Fibroblast of villous mesenchyme (primary cell): Measurements from ENCODE around the gene SP100. TPM values are rescaled to one million over a fixed set of nuclear protein-coding genes. Genes with fewer than 3 reads are reported as not detected.

Source experiments
- DNase-seq: peaks from one replicate; pipeline ENCODE4 v3.0.0-alpha.2; 2010; ENCODE audit warnings: low read depth
- H3K4me3 ChIP-seq: 2 replicates; pipeline ENCODE4 v1.5.1; 2011; ENCODE audit warnings: low read depth, mild to moderate bottlenecking, low read length
- small RNA-seq: library from RNA; depleted of rRNA; stranded (forward); fragments of <200 nt; gene quantifications from one replicate; pipeline ENCODE3, GENCODE V24; 2012
- total RNA-seq: library from RNA; depleted of rRNA; stranded (reverse); fragments of >200 nt; gene quantifications from 2 replicates; pipeline ENCODE4 v1.2.3, GENCODE V29; 2012
- TF ChIP-seq, protein P1 (sequence below): IDR thresholded peaks from 2 replicates; pipeline ENCODE4 v1.5.1; 2012; ENCODE audit warnings: low read depth, mild to moderate bottlenecking, low read length; ENCODE audit not compliant: insufficient read depth

Gene SP100
- total RNA-seq, 1 donor: 119 TPM

DNA sequence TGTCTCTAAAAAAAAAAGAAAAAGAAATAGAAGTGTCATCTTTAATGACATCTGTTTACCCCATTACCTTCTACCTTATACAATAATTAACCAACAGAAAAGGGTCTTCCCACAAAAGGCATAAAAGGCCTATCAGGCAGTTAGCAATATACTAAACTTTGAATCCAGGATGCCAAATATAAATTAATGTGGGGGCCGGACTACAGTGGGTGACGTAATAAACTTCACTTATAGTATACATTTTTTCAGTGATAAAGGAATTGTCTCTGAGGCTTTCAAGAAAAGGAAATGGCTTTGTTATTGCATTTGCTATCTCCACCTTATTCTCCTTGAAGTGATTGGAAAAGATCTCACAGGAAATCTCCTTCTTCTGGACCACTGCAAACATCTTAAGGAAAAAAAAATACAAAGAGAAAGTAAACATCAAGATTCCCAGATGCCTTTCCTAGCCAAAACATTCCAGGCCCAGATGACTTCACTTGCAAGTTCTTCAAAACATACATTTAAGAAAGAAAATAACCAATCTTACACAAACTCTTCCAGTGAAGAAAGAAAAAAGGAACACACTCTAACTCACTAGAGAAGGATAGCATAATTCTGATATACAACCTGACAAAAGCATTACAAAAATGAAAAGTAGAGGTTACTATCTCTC is 170.5 kb downstream of the SP100 start:
- TF ChIP-seq, protein P1, sequence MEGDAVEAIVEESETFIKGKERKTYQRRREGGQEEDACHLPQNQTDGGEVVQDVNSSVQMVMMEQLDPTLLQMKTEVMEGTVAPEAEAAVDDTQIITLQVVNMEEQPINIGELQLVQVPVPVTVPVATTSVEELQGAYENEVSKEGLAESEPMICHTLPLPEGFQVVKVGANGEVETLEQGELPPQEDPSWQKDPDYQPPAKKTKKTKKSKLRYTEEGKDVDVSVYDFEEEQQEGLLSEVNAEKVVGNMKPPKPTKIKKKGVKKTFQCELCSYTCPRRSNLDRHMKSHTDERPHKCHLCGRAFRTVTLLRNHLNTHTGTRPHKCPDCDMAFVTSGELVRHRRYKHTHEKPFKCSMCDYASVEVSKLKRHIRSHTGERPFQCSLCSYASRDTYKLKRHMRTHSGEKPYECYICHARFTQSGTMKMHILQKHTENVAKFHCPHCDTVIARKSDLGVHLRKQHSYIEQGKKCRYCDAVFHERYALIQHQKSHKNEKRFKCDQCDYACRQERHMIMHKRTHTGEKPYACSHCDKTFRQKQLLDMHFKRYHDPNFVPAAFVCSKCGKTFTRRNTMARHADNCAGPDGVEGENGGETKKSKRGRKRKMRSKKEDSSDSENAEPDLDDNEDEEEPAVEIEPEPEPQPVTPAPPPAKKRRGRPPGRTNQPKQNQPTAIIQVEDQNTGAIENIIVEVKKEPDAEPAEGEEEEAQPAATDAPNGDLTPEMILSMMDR: no peak
- no peak overlapping the region for H3K4me3 ChIP-seq
- peak; percentile 73 for DNase-seq

DNA sequence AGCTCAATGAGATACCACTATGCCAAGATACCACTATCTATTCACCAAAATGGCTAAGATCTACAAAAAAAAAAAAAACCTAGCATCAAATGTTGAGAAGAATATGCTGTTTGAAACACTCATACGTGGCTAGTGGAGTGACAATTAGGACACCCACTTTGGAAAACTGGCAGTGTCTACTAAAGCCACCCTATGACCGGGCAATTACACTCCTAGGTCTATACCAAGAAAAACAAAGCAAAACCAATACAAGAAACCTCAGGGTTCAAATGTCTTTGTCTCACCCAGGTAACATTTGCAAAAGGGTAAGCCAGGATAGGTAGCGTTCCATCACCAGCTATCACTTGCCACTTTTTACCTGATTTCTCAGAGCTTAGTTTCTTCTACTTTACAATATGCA is 173.0 kb downstream of the SP100 start:
- TF ChIP-seq, protein P1: no peak
- DNase-seq: no peak
- H3K4me3 ChIP-seq: no peak overlapping the region

DNA sequence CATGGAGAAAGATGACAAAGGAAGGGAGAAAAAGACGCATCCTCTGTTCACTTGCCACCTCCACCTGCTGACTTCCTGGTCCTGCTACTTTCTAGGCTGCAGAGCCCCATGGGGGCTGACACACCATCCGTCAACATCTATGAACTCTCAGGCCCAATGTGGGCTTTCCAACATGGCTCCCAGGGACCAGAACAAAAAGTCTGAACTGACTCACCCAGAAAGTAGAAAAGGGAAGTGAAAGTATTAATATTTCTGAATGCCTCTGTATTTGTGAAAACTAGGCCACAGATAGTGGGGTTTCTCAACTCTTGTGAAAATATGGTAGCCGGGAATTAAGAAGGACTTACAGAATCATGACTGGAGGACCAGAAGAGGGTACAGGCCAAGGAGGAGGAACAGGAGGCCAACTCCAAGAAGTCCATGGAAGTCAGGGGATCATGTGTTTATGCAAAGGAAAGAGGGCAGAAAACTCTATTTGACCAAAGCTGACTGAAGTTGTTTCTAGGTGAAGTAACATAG is 173.6 kb downstream of the SP100 start:
- no peak for DNase-seq
- H3K4me3 ChIP-seq: no peak overlapping the region
- TF ChIP-seq, protein P1: no peak

DNA sequence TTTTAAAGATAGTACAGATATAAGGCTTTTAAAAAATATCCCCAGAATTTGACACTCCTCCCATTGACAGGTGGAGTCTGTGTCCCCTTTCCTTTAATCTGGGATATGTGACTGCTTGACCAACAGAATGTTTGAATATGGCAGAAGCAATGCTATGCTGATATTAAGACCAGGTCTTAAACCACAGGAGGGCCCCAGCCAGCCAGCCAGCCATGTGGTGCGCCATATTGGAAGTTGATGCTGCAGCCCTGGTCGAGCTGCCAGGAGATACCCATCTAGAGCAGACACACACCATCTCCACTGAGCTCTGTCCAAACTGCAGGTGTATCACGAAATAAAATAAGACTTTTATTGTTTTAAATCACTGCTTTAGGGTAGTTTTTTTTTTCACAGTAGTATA is 174.3 kb downstream of the SP100 start:
- H3K4me3 ChIP-seq: no peak overlapping the region
- TF ChIP-seq, protein P1: no peak
- DNase-seq: no peak

DNA sequence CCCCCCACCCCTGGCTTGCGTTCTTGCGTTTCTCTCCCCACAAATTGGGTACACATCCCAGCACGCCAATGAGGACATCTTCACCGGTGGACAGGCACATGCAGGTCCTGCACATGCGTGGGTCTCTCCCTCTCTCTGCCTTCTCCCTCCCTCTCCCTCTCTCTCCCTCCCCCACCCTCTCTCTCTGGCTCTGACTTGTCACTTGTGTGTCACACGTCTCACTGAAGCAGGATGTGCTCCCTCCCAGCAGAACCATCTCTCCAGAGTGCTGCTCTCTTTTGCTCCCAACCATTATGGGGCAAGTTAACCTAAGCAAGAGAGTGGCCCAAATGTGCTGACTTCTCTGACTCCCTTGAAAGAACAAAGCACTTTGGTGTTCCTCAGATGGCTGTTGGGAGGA is 175.8 kb downstream of the SP100 start:
- DNase-seq: no peak
- no peak overlapping the region for H3K4me3 ChIP-seq
- TF ChIP-seq, protein P1: no peak

DNA sequence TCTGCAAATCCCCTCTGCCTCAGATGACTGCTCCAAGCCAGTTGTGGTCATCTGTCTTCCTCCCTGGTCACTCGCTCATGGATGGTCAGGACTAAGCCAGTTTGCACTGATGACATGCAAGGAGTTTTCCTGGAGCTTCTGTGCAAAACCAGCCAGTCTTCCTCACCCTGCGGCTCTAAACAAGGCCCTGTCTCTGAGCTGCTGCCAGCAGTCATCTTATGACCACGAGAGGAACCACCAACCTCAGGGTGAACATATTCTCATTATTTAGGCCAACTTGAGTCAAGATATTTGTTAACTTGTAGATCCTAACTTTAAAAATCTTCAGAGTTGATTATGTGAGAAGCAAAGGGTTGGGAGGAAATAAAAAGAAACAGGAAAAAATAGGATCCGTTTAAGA is 176.8 kb downstream of the SP100 start:
- DNase-seq: no peak
- TF ChIP-seq, protein P1: no peak
- no peak overlapping the region for H3K4me3 ChIP-seq

Small RNAs within 50 kb of the gene (small RNA-seq; reads per million reads assigned to genes)
- not detected for gene HMGB1P3
- gene RN7SL834P: not detected
- not detected for gene RNU6-451P

Other genes starting within 250 kb of the SP100 start
- 10.4 and 15.5 TPM in 2 replicates for gene SP110, start 196.2 kb upstream of the SP100 start, total RNA-seq
- 0.86 and 0.97 TPM in 2 replicates for gene SP140, start 190.5 kb upstream of the SP100 start, total RNA-seq
- gene SP140L, start 89.0 kb upstream of the SP100 start, total RNA-seq: 12.6 and 16.8 TPM in 2 replicates